Colonic mucosa (tissue), 4 donors: ENCODE data around the gene KLHDC1. TPM values are rescaled to one million over a fixed set of nuclear protein-coding genes. Genes with fewer than 3 reads are reported as not detected.
"Not testable (repeated sequence)": the region's sequence is repeated elsewhere in the genome, so short reads cannot be mapped to it uniquely, and the experiment has no call there.

ENCODE experiments used
- DNase-seq: peaks from one replicate; pipeline ENCODE4 v3.0.0-alpha.2; 2020
- H3K27ac ChIP-seq: fragments of 200-600 bp; one replicate; pipeline ENCODE4 v1.8.0; 2021
- H3K27me3 ChIP-seq: fragments of 200-600 bp; one replicate; pipeline ENCODE4 v1.8.0; 2021
- H3K36me3 ChIP-seq: fragments of 200-600 bp; one replicate; pipeline ENCODE4 v1.8.0; 2021
- H3K4me1 ChIP-seq: fragments of 200-600 bp; one replicate; pipeline ENCODE4 v1.8.0; 2021; ENCODE audit warnings: mild to moderate bottlenecking
- H3K4me3 ChIP-seq: fragments of 200-600 bp; one replicate; pipeline ENCODE4 v1.8.0; 2021
- H3K9ac ChIP-seq, 2 donors: one replicate each; pipeline ENCODE4 v1.7.0; 2013; ENCODE audit warnings: control low read depth in 2 of 2, low read depth in 2 of 2, low read length in 2 of 2
- H3K9me3 ChIP-seq: fragments of 200-600 bp; one replicate; pipeline ENCODE4 v1.8.0; 2021
- CTCF ChIP-seq: fragments of 200-600 bp; IDR thresholded peaks from one replicate; pipeline ENCODE4 v1.8.0; 2022; ENCODE audit warnings: antibody characterized with exemption, mild to moderate bottlenecking
- intact Hi-C: fragments of 100-400 bp; cut with DNase I; formaldehyde crosslinking; loops from one replicate; pipeline ENCODE4 v1.14.1; 2022
- total RNA-seq, 2 donors: library from RNA; stranded (reverse); fragmentation: NEBNext Ultra II Directional in 1 of 2; extraction: Animal tissue kit (Norgen Biotek cat#: 25700) in 1 of 2; gene quantifications; one replicate each; pipeline ENCODE4 v1.2.1, GENCODE V29; 2021
- donor health status: healthy.
- donor health status: DM: no; HTN: no; CAD: no.
- donor health status: DM: no; HTN: no; CAD: no.

The KLHDC1 gene
- total RNA-seq, 2 donors from 2014 or later = 0.94 to 2.5 TPM

DNA sequence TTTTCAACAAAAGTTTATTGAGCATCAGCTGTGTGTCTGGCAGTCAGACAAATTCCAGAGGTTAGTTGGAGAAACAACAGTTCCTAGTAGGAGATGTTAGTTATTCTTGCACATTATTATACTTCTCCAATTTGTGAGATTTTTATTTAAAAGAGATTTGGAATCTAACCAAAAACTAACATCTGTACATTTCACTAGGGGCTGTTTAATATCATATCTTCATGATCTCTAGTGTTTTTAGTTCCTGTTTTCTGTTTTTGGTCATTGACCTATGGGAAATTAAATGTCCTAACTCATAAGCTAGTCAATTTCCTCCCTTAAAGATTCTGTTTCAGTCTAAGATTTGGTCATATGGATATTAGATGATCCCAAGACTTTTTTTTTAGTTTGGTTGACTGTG lies 40.9 kb downstream of the KLHDC1 start:
- H3K9me3 ChIP-seq = no peaks in the 10 kb centered on the region
- no peaks in the 10 kb centered on the region for H3K4me1 ChIP-seq
- H3K27ac ChIP-seq = no peak overlapping the region
- no peaks in the 10 kb centered on the region for H3K27me3 ChIP-seq
- intact Hi-C loops = no loop called here
- no peak overlapping the region for H3K9ac ChIP-seq
- no peak overlapping the region for H3K4me3 ChIP-seq
- TF ChIP-seq CTCF = no peak
- no peaks in the 10 kb centered on the region for H3K36me3 ChIP-seq
- no peak for DNase-seq

DNA sequence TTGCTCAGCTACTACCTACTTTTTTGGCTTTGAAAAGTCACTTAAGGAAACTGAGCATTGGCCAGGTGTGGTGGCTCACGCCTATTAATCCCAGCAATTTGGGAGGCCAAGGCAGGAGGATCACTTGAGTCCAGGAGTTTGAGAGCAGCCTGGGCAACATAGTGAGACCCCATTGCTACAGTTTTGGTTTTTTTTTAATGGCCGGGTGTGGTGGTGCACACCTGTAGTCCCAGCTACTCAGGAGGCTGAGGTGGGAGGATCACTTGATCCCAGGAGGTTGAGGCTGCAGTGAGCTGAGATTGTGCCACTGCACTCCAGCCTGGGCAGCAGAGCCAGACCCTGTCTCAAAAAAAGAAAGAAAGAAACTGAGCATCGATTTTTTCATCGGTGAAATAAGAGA lies 42.7 kb downstream of the KLHDC1 start:
- H3K36me3 ChIP-seq, H3K4me1 ChIP-seq, H3K4me3 ChIP-seq, H3K9ac ChIP-seq, H3K9me3 ChIP-seq, intact Hi-C loops, H3K27ac ChIP-seq, H3K27me3 ChIP-seq, DNase-seq: not testable (repeated sequence)

- H3K4me1 ChIP-seq = no peaks in the 10 kb centered on the region
- no peak overlapping the region for H3K9ac ChIP-seq
- TF ChIP-seq CTCF = no peak
- no peak for DNase-seq
- H3K27ac ChIP-seq = no peak overlapping the region
- intact Hi-C loops = no loop called here
- H3K36me3 ChIP-seq = no peaks in the 10 kb centered on the region
- H3K4me3 ChIP-seq = no peak overlapping the region
- H3K9me3 ChIP-seq = no peaks in the 10 kb centered on the region
- H3K27me3 ChIP-seq = no peaks in the 10 kb centered on the region
Measured at GRCh38 chr14:49745191-49745590, 52.3 kb downstream of the KLHDC1 start.

DNA sequence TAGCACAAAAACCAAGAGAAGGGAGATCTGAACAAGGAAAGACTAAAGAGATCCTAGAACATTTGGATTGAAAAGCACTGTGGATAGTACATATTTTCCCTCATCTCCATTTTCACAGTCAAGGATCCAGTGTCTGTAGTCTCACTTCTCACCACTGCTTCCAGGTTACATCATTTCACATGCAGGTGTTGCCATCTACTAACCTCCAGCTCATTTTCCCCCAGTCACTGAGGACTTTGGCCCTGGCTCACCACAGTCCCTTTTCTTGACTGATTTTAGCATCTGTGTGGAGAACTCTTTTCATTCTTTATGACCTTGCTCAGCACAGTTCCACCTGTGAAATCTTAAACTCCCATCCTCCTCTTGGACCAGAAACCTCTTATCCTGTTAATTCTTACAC lies 53.6 kb downstream of the KLHDC1 start:
- intact Hi-C loops, H3K36me3 ChIP-seq, DNase-seq: not testable (repeated sequence)

DNA sequence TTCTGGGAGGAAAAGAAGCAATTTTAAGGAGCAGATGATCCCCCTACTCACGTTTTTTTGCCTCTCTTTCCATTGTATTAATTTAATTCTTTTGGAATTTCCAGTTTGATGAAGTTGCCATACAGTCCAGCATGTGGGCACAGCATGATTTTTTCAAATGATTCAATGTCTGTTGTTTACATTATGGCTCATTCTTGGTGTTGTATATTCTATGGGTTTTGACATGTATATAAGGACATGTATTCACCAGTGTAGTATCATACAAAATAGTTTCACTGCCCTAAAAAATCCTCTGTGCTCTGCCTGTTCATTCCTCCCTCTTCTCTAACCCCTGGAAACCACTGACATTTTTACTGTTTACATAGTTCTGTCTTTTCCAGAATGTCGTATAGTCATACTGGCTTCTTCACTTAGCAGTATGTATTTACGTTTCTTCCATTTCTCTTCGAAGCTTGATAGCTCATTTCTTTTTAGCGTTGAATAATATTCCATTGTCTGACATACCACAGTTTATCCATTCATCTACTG lies 61.7 kb downstream of the KLHDC1 start:
- no peaks in the 10 kb centered on the region for H3K36me3 ChIP-seq
- no peak for DNase-seq
- no peak overlapping the region for H3K9ac ChIP-seq
- intact Hi-C loops = no loop called here
- TF ChIP-seq CTCF = no peak
- H3K27me3 ChIP-seq = no peaks in the 10 kb centered on the region
- no peak overlapping the region for H3K4me3 ChIP-seq
- no peaks in the 10 kb centered on the region for H3K9me3 ChIP-seq
- no peaks in the 10 kb centered on the region for H3K4me1 ChIP-seq
- no peak overlapping the region for H3K27ac ChIP-seq

More for the DNA sequence above, 53.6 kb downstream of the KLHDC1 start:
- not testable (repeated sequence) for H3K4me3 ChIP-seq, H3K27ac ChIP-seq, H3K27me3 ChIP-seq, H3K4me1 ChIP-seq, H3K9me3 ChIP-seq, H3K9ac ChIP-seq

- Histone ChIP-seq H3K27ac (no peak overlapping the region), H3K9ac (no peak overlapping the region), H3K4me3 (no peak overlapping the region), H3K36me3 (no peaks in the 10 kb centered on the region), H3K27me3 (no peaks in the 10 kb centered on the region), H3K4me1 (no peaks in the 10 kb centered on the region), H3K9me3 (no peaks in the 10 kb centered on the region)
- intact Hi-C loops = no loop called here
- no peak for DNase-seq
- no peak for TF ChIP-seq CTCF
Measured at GRCh38 chr14:49755378-49755777, 62.5 kb downstream of the KLHDC1 start.
